Ovary (tissue), 9 donors: ENCODE data around the gene ABCA12. TPM values are rescaled to one million over a fixed set of nuclear protein-coding genes. Genes with fewer than 3 reads are reported as not detected.

Experiments used
- DNase-seq, 5 donors: peaks; one replicate each; pipeline ENCODE4 v3.0.0-alpha.2; 2019 to 2020
- H3K27ac ChIP-seq, 2 donors: fragments of 200-600 bp; one replicate each; pipeline versions ENCODE4 v1.5.1 to v1.8.0; 2019 to 2022
- H3K27me3 ChIP-seq: fragments of 200-600 bp; one replicate; pipeline ENCODE4 v1.8.0; 2022
- H3K36me3 ChIP-seq: fragments of 200-600 bp; sonication (generic); one replicate; pipeline ENCODE4 v1.5.1; 2019
- H3K4me1 ChIP-seq: one replicate; pipeline ENCODE4 v1.8.1; 2013; ENCODE audit warnings: mild to moderate bottlenecking, moderate library complexity; ENCODE audit not compliant: insufficient read depth
- H3K4me3 ChIP-seq: fragments of 200-600 bp; sonication (generic); one replicate; pipeline ENCODE4 v1.5.1; 2017
- H3K9me3 ChIP-seq, 2 donors: fragments of 200-600 bp in 1 of 2; sonication (generic) in 1 of 2; one replicate each; pipeline versions ENCODE4 v1.5.1 to v1.8.1; 2013 to 2019; ENCODE audit warnings: mild to moderate bottlenecking in 1 of 2, moderate library complexity in 1 of 2
- CTCF ChIP-seq, 3 donors: fragments of 450-650 bp in 2 of 3; fragments of 200-600 bp in 1 of 3; IDR thresholded peaks; one replicate each; pipeline versions ENCODE4 v1.5.1 to v1.8.0; 2016 to 2022; ENCODE audit warnings: antibody characterized with exemption in 3 of 3, mild to moderate bottlenecking in 1 of 3
- EP300 ChIP-seq: sonication (generic); formaldehyde crosslinking; IDR thresholded peaks from one replicate; pipeline ENCODE4 v1.6.1; 2017; ENCODE audit warnings: antibody characterized with exemption
- POLR2A ChIP-seq: fragments of 450-650 bp; IDR thresholded peaks from one replicate; pipeline ENCODE4 v1.6.1; 2017; ENCODE audit warnings: antibody characterized with exemption, mild to moderate bottlenecking, moderate library complexity
- WGBS, 3 donors: extraction: QIAGEN DNeasy Blood & Tissue Kit in 1 of 3; methylation state at CpG; one replicate each; pipeline versions ENCODE4 v1.1.5 to v1.1.7; 2013 to 2017; 5-methylcytosine and 5-hydroxymethylcytosine counted together
- intact Hi-C, 4 donors: fragments of 100-400 bp; cut with DNase I; formaldehyde crosslinking; loops; one replicate each; pipeline versions ENCODE4 v1.11.0 to v1.15.1; 2022 to 2023
- polyA plus RNA-seq, 2 donors: library from polyadenylated mRNA; stranded (reverse); fragments of 200-250 nt in 1 of 2; fragments of 350-450 nt in 1 of 2; fragmentation: Illumina TruSeq in 1 of 2; extraction: RNeasy Lipid Tissue Mini Kit (QIAGEN cat#74804) in 1 of 2; gene quantifications; one replicate each; pipeline ENCODE4 v1.2.3, GENCODE V29; 2013 to 2014
- total RNA-seq, 7 donors: library from RNA; depleted of rRNA in 2 of 7; stranded (reverse); fragments of >200 nt in 2 of 7; fragmentation: NEBNext Ultra II Directional in 3 of 7; extraction: Animal tissue kit (Norgen Biotek cat#: 25700) in 3 of 7; gene quantifications; one replicate each; pipeline versions ENCODE4 v1.1.0 to v1.2.4, GENCODE V29; 2016 to 2023
- donor health status: DM: no; HTN: no; CAD: no; lungs with moderate emphysema.
- donor health status: DM: no; HTN: no; CAD: no.
- donor health status: Bipolar disorder and iron deficiency.
- donor health status: DM: yes; HTN: yes; CAD: no.
- donor health status: DM: no; HTN: no; CAD: no.
- donor health status: DM: yes; HTN: yes; CAD: no.

The ABCA12 gene
- total and polyA plus RNA-seq, 9 donors, result 0.02 to 0.25 (median 0.10) TPM; not detected in 4

DNA sequence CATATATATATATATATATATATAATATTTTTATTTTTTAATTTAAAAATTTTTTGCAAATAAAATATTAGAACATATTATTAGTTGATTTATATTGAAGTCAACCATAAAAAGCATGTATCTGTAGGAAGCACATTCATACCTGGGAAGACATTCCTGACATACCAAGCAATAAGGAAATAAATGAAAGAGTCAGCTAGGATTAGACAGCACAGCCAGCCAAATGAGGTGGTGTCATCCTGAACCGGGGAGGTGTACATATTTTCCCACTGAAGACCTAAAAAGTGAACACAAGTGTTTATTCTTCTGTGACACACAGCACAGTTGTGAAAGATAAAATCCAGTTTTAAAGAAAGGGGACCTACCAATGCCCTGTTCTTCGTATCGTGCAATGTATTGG is 149.2 kb downstream of the ABCA12 start:
- intact Hi-C loops, result no loop called here
- WGBS, 3 donors, result 74 to 83% (median 78%) methylated on average over 3 of the region's 3 CpGs

GRCh38 chr2:214987261-214987660 is 151.2 kb downstream of the ABCA12 start:
- 92 to 96% (median 93%) methylated on average over 3 of the region's 3 CpGs for WGBS, 3 donors

More for the DNA sequence above, 149.2 kb downstream of the ABCA12 start:
- H3K4me1 ChIP-seq, result no peaks in the 10 kb centered on the region
- no peaks in the 10 kb centered on the region for H3K9me3 ChIP-seq
- H3K36me3 ChIP-seq, result no peaks in the 10 kb centered on the region
- H3K27ac ChIP-seq, result no peak overlapping the region
- no peak overlapping the region for H3K4me3 ChIP-seq
- no peak for DNase-seq
- H3K27me3 ChIP-seq, result no peaks in the 10 kb centered on the region
- TF ChIP-seq EP300 (no peak), POLR2A (no peak), CTCF (IDR thresholded peaks at IDR 0.05) (no peak)

GRCh38 chr2:214985619-214986018 is 152.8 kb downstream of the ABCA12 start:
- Histone ChIP-seq H3K27ac (no peak overlapping the region), H3K4me3 (no peak overlapping the region), H3K27me3 (no peaks in the 10 kb centered on the region), H3K9me3 (no peaks in the 10 kb centered on the region), H3K36me3 (no peaks in the 10 kb centered on the region), H3K4me1 (no peaks in the 10 kb centered on the region)
- intact Hi-C loops, result no loop called here
- TF ChIP-seq CTCF (IDR thresholded peaks at IDR 0.05) (no peak), POLR2A (no peak), EP300 (no peak)
- DNase-seq, result no peak
- WGBS, 3 donors, result 53 to 62% (median 59%) methylated on average over 3 of the region's 3 CpGs

More at GRCh38 chr2:214987261-214987660, 151.2 kb downstream of the ABCA12 start:
- H3K36me3 ChIP-seq, result no peaks in the 10 kb centered on the region
- intact Hi-C loops, result no loop called here
- DNase-seq, result no peak
- TF ChIP-seq CTCF (IDR thresholded peaks at IDR 0.05) (no peak), POLR2A (no peak), EP300 (no peak)
- H3K4me1 ChIP-seq, result no peaks in the 10 kb centered on the region
- H3K27ac ChIP-seq, result no peak overlapping the region
- no peaks in the 10 kb centered on the region for H3K27me3 ChIP-seq
- H3K4me3 ChIP-seq, result no peak overlapping the region
- no peaks in the 10 kb centered on the region for H3K9me3 ChIP-seq

GRCh38 chr2:214966420-214966819 is 172.0 kb downstream of the ABCA12 start:
- Histone ChIP-seq H3K27me3 (no peaks in the 10 kb centered on the region), H3K36me3 (no peaks in the 10 kb centered on the region), H3K4me3 (no peak overlapping the region), H3K9me3 (no peaks in the 10 kb centered on the region), H3K4me1 (no peaks in the 10 kb centered on the region), H3K27ac (no peak overlapping the region)
- intact Hi-C loops, result no loop called here
- WGBS, 3 donors, result 84 to 90% (median 87%) methylated on average over 5 of the region's 5 CpGs
- DNase-seq, result no peak
- TF ChIP-seq EP300, result no peak
- no peak for TF ChIP-seq CTCF (IDR thresholded peaks at IDR 0.05)
- TF ChIP-seq POLR2A, result no peak
